NCI-H748 treated with DMSO at 0.1 percent for 48 hours (cell line): Measurements from ENCODE around the gene GPR52.

ENCODE experiments used
- DNase-seq: peaks from one replicate; lab custom pipeline; 2025; lab: John Stamatoyannopoulos, UW

GPR52 gene

DNA sequence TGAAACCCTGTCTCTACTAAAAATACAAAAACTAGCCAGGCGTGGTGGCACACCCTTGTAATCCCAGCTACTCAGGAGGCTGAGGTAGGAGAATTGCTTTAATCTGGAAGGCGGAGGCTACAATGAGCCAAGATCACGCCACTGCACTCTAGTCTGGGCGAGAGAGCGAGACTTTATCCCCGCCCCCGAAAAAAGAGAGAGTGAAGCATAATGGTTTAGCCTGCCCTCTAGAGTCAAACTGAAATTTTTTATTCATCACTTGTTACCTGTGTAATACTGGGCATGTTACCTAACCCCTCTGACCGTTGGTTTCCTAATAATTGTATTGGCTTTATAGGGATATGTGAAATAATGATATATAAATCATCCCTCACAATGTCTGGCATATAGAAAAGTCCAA, 18.8 kb downstream of the GPR52 start:
- no peak for DNase-seq

DNA sequence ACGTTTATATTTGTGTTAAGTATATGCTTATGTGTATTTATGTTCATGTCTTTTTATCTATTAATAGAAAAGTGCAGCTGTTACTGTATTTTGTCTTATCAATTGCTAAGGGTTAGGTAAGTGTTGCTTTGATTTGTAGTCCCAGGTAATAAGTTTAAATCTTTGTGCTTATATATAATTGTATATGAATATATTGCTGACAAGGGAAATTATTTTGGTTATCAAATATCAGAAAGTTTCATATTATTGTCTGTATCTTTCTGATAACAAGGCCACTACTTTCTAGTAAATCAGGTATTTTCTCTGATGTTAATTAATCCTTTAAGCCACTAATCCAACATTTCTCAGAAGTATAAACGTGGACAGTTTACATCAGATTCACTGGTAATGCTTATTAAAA, 21.3 kb downstream of the GPR52 start:
- DNase-seq: no peak

DNA sequence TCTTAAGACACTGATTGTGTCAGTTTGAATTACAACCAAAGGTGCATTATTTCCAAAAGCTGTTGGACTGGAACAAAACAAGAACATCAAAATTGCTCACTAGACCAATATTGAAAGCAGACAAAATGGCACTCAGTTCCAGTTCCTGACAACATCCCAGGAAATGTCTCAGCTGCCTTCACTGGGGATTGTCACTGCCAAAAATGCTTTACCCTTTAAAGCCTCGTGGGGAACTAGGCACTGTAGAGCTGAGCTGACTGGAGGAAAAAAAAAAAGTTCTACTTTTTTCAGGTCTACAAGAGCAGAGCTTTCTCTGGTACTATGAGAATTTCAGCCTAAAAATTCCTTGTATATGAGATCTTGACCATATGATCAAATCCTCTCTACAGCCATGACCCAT, 21.9 kb downstream of the GPR52 start:
- DNase-seq: no peak

DNA sequence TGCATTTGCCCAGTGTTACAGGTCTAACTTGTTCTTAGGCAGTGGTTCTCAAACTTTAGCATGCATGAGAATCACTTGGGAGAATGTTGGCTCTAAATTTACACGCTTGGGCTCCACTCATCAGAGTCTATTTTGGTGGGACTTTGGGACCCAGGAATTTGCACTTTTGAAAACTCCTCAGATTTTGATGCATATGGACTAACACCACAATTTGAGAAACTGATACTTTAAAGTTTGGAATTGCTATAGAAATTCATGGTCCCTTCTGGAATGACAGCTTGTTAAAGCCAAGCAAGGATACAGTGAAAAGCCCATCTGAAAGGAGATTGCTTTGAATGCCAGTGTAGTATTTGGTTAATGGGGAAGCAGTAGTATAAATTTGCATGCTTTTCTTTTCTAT, 31.5 kb downstream of the GPR52 start:
- no peak for DNase-seq

DNA sequence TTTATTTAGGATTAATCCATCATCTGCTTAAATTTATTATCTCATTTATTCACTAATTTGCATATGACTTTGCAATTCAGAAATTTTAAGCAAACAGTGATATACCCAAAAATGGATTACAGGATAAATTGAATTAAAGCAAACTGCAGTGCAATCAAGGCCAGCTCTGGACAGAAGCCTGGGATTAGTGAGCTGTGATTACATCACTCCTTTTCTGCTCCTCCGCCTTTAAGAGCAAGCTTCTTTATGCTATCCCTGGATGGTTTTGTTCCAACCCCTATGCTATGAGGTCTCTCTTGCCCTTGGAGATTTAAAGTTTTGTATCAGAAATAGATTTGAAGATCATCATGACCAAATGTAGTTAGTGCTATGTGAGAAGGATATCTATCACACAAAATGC, 32.6 kb downstream of the GPR52 start:
- DNase-seq: no peak

DNA sequence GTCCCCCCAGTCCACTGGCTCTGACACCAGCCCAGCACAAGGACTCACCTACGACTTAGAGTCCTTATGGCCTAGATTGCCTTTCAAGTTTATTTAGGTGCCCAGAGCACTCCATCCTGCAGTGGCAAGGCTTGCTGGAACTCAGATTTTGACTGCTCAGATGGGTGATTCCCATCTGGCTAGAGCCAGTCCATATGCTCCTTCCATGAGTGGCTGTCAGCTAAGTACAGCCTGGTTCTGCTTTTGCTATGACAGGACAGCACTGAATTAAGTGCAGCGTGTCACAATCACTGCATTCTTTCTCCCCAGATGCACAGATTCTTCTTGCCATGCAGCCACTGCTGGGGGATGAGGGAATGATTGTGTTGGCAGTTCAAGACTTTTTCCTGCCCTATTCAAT, 43.8 kb downstream of the GPR52 start:
- no peak for DNase-seq

DNA sequence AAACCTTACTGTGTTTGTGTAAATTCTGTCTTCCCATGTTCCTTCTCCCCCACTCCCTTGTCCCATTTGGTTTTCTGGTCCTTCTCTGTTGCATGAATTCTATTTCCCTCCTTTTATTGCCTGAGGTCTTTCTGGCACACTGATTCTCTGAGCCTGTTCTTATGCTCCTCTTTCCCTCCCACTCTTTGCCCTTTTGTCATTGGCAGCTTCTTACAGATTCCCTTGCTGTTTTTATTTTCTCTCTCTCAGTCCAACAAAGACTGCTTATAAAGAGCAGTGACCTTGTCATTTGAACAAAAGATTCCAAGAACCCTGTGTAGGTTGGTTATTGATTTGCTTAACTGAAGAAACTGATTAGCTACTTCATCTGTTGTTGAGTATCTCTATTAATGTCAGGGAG, 49.7 kb downstream of the GPR52 start:
- DNase-seq: no peak
